Spleen (tissue), 7 donors: ENCODE data around the gene ANKS1B.

Experiments
- CTCF ChIP-seq, 11 experiments: fragments of 200-600 bp in 7 of 11; fragments of 450-650 bp in 4 of 11; sonication (generic) in 4 of 11; IDR thresholded peaks in 8 of 11; conservative IDR thresholded peaks in 3 of 11; 1 replicate in 7 of 11; 2 replicates in 4 of 11; pipeline versions ENCODE4 v1.4.0 to v1.8.0; 2016 to 2021; ENCODE audit warnings: antibody characterized with exemption in 11 of 11, inconsistent platforms in 4 of 11, mild to moderate bottlenecking in 1 of 11
- POLR2A ChIP-seq, 3 donors: fragments of 450-650 bp; IDR thresholded peaks; one replicate each; pipeline ENCODE4 v1.5.1; 2017; ENCODE audit warnings: antibody characterized with exemption in 3 of 3, mild to moderate bottlenecking in 1 of 3
- donor health status: DM: no; HTN: no; CAD: no; lungs with moderate emphysema.
- donor health status: DM: no; HTN: no; CAD: no.
- donor health status: DM: no; HTN: no; CAD: no.

GRCh38 chr12:99253068-99253467 lies 731.7 kb downstream of the ANKS1B start:
- TF ChIP-seq CTCF (IDR thresholded peaks at IDR 0.05 in 8 of 11, conservative IDR thresholded peaks at IDR 0.05 in 3 of 11), result no peak
- no peak for TF ChIP-seq POLR2A (IDR thresholded peaks at IDR 0.05)
